Nucleus accumbens (tissue), 56 donors: Measurements from ENCODE around the gene CSNK1D.

Experiments used
- DNase-seq, 56 donors: peaks; one replicate each; lab custom pipeline; 2025; lab: John Stamatoyannopoulos, UW

The CSNK1D gene

GRCh38 chr17:82231562-82232321 is 41.8 kb downstream of the CSNK1D start:
- DNase-seq, result peak in 19 of 56 donors; percentile 12 to 46 (median 31)

GRCh38 chr17:82231312-82231561 is 42.3 kb downstream of the CSNK1D start:
- DNase-seq, result no peak

- DNase-seq, result peak in 32 of 56 donors; percentile 11 to 75 (median 37)
Observed at GRCh38 chr17:82230609-82231311, 42.7 kb downstream of the CSNK1D start.

GRCh38 chr17:82229698-82230608 is 43.5 kb downstream of the CSNK1D start:
- no peak for DNase-seq

GRCh38 chr17:82228842-82229697 is 44.4 kb downstream of the CSNK1D start, which contains the start of gene SLC16A3:
Gene SLC16A3 (plus strand): TSS chr17:82229042. CDS start chr17:82236009, 6,967 bp downstream.
- DNase-seq, result peak in 4 of 56 donors; percentile 14 to 42 (median 31)

GRCh38 chr17:82228278-82228841 is 45.1 kb downstream of the CSNK1D start:
- peak in 1 of 56 donors; percentile 41 for DNase-seq

- no peak for DNase-seq
Observed at GRCh38 chr17:82227629-82228277, 45.7 kb downstream of the CSNK1D start.

GRCh38 chr17:82226809-82227628 is 46.5 kb downstream of the CSNK1D start:
- DNase-seq, result no peak

GRCh38 chr17:82226146-82226808 is 47.2 kb downstream of the CSNK1D start:
- DNase-seq, result no peak

GRCh38 chr17:82225368-82226029 is 48.0 kb downstream of the CSNK1D start:
- DNase-seq, result no peak

GRCh38 chr17:82224666-82225065 is 48.8 kb downstream of the CSNK1D start:
- DNase-seq, result no peak

GRCh38 chr17:82223517-82223916 is 50.0 kb downstream of the CSNK1D start:
- no peak for DNase-seq

- DNase-seq, result no peak
Observed at GRCh38 chr17:82222816-82223215, 50.7 kb downstream of the CSNK1D start.

- DNase-seq, result no peak
Observed at GRCh38 chr17:82221341-82221902, 52.1 kb downstream of the CSNK1D start.

GRCh38 chr17:82219753-82220709 is 53.5 kb downstream of the CSNK1D start:
- no peak for DNase-seq

GRCh38 chr17:82219083-82219482 is 54.4 kb downstream of the CSNK1D start:
- no peak for DNase-seq
